ENCODE measurements around the gene CACNA1D. TPM values are rescaled to one million over a fixed set of nuclear protein-coding genes. Genes with fewer than 3 reads are reported as not detected.

Gene CACNA1D
- total and polyA plus RNA-seq, 12 donors, result 0.04 to 1.9 (median 0.49) TPM

DNA sequence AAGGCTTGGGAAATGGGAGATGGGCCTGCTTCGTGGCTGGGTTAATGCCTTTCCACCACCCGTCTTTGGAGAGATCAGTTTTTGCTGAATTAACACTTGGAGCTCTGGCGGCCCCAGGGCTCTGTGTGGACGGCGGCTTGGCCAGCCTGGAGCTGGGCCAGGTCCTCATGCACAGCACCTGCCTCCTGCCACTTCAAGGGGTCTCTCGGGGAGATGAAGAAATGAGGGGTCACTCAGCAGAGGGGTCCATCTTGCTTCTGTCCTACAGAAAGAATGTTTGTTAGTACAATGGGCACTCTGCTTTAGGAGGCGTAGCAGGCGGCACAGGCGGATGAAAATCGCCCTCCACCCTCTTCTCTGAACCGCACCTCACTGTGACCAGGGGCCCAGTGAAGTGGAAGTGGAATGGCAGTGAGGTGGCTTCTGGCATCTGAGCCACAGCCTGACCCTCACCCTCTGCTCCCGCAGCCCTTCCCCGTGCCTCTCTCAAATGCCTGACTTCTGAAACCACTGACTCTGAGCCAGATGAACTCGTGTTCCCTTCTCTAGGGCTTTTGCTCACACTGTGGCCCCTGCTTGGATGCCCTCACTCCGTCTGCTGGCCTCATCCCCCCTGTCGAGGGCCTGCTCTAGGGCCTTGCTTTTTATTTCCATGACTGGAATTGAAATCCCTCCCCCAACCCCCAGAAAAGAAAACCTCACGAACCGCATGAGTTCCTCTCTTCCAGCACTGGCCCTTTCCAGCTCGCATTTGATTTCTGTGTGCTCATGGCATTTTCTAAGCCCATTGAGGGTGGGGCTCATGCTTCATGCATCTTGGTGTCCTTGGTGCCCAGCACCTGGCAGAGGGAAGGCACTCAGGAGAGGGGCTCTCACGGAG is 309.6 kb downstream of the CACNA1D start:
- intact Hi-C loops (cut with DNase I), result no loop called here
- WGBS, 2 donors, result 72 to 77% methylated on average over 20 of the region's 20 CpGs

GRCh38 chr3:53804697-53805462 is 310.5 kb downstream of the CACNA1D start:
- WGBS, 2 donors, result 66 to 76% methylated on average over 14 of the region's 14 CpGs
- Histone ChIP-seq H3K36me3 (no peaks in the 10 kb centered on the region), H3K27ac (no peak overlapping the region), H3K4me3 (no peak overlapping the region), H3K27me3 (peaks cover 0 to 8% (median 0%) of the 10 kb centered on the region in 7 donors), H3K4me1 (peaks cover 0 to 24% (median 9%) of the 10 kb centered on the region in 9 donors), H3K9me3 (no peaks in the 10 kb centered on the region)
- no peak for ATAC-seq
- intact Hi-C loops (cut with DNase I), result no loop called here
- no peak for DNase-seq
- no peak for TF ChIP-seq CTCF (IDR thresholded peaks at IDR 0.05)

More for the DNA sequence above, 309.6 kb downstream of the CACNA1D start:
- H3K36me3 ChIP-seq, result no peaks in the 10 kb centered on the region
- peaks cover 0 to 24% (median 9%) of the 10 kb centered on the region in 9 donors for H3K4me1 ChIP-seq
- ATAC-seq (no peak), DNase-seq (no peak)
- no peaks in the 10 kb centered on the region for H3K9me3 ChIP-seq
- TF ChIP-seq CTCF (IDR thresholded peaks at IDR 0.05), result no peak
- no peak overlapping the region for H3K4me3 ChIP-seq
- no peak overlapping the region for H3K27ac ChIP-seq
- H3K27me3 ChIP-seq, result peaks cover 0 to 10% (median 0%) of the 10 kb centered on the region in 7 donors

DNA sequence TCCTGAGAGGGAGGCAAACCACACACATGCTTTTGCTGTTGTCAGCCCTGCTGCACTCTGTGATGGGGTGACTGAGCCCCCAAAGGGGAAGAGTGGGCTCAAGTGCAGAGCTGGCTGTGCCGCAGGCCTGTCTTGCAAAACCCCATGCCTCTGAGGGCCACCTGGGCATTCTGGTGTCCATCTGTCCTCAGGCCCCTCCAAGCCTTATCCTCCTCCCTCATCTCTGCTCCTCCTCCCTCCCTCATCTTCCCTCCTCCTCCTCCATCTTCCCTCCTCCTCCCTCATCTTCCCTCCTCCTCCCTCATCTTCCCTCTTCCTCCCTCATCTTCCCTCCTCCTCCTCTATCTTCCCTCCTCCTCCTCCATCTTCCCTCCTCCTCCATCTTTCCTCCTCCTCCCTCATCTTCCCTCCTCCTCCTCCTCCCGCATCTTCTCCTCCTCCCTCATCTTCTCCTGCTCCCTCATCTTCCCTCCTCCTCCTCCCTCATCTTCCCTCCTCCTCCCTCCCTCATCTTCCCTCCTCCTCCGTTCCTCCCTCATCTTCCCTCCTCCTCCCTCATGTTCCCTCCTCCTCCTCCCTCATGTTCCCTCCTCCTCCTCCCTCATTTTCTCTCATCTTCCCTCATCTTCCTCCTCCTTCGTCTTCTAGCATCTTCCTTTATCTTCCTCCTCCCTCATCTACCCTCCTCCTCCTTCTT is 311.2 kb downstream of the CACNA1D start:
- no peaks in the 10 kb centered on the region for H3K36me3 ChIP-seq
- no peak overlapping the region for H3K27ac ChIP-seq
- no peak overlapping the region for H3K4me3 ChIP-seq
- intact Hi-C loops (cut with DNase I), result no loop called here
- WGBS, 2 donors, result 68 to 87% methylated on average over 4 of the region's 4 CpGs
- peaks cover 0 to 6% (median 0%) of the 10 kb centered on the region in 7 donors for H3K27me3 ChIP-seq
- H3K4me1 ChIP-seq, result peaks cover 0 to 24% (median 9%) of the 10 kb centered on the region in 9 donors
- no peak for TF ChIP-seq CTCF (IDR thresholded peaks at IDR 0.05)
- ATAC-seq, result no peak
- H3K9me3 ChIP-seq, result no peaks in the 10 kb centered on the region
- no peak for DNase-seq
